Endodermal cell (in vitro differentiated cells): ENCODE data around the gene CLDN4. TPM values are rescaled to one million over a fixed set of nuclear protein-coding genes. Genes with fewer than 3 reads are reported as not detected.

Experiments used
- DNase-seq: peaks from one replicate; pipeline ENCODE4 v3.0.0-alpha.2; 2017
- H3K27ac ChIP-seq: 2 replicates; pipeline ENCODE4 v1.5.1; 2013; ENCODE audit warnings: mild to moderate bottlenecking, low read depth, low read length, moderate library complexity
- H3K27me3 ChIP-seq: 2 replicates; pipeline ENCODE4 v1.6.1; 2013; ENCODE audit warnings: mild to moderate bottlenecking, low read length, moderate library complexity; ENCODE audit not compliant: insufficient read depth, control insufficient read depth, poor library complexity, severe bottlenecking
- H3K36me3 ChIP-seq: 2 replicates; pipeline ENCODE4 v1.7.0; 2013; ENCODE audit warnings: mild to moderate bottlenecking, low read length, moderate library complexity; ENCODE audit not compliant: control insufficient read depth, insufficient read depth
- H3K4me1 ChIP-seq: one replicate; pipeline ENCODE4 v1.7.0; 2013; ENCODE audit warnings: low read length; ENCODE audit not compliant: control insufficient read depth, insufficient read depth
- H3K4me3 ChIP-seq: 2 replicates; pipeline ENCODE4 v1.5.1; 2013; ENCODE audit warnings: mild to moderate bottlenecking, low read length, moderate library complexity
- H3K9ac ChIP-seq: 2 replicates; pipeline ENCODE4 v1.6.1; 2013; ENCODE audit warnings: mild to moderate bottlenecking, low read length, moderate library complexity; ENCODE audit not compliant: poor library complexity, severe bottlenecking; ENCODE audit errors: extremely low read depth
- H3K9me3 ChIP-seq: 2 replicates; pipeline ENCODE4 v1.6.1; 2013; ENCODE audit warnings: mild to moderate bottlenecking, low read length, moderate library complexity; ENCODE audit not compliant: control insufficient read depth
- H3K27ac Mint-ChIP-seq: 2 replicates; pipeline ENCODE4 v1.8.0; 2020; ENCODE audit warnings: mixed read lengths
- H3K27me3 Mint-ChIP-seq: 2 replicates; pipeline ENCODE4 v1.8.0; 2021; ENCODE audit warnings: mild to moderate bottlenecking, mixed read lengths; ENCODE audit not compliant: insufficient read depth
- H3K36me3 Mint-ChIP-seq: 2 replicates; pipeline ENCODE4 v1.8.0; 2020; ENCODE audit warnings: low read depth, mixed read lengths
- H3K4me1 Mint-ChIP-seq: 2 replicates; pipeline ENCODE4 v1.8.0; 2020; ENCODE audit warnings: mixed read lengths
- H3K4me3 Mint-ChIP-seq: 2 replicates; pipeline ENCODE4 v1.8.0; 2020; ENCODE audit warnings: mild to moderate bottlenecking, moderate library complexity, mixed read lengths
- H3K9me3 Mint-ChIP-seq: 2 replicates; pipeline ENCODE4 v1.8.0; 2020; ENCODE audit warnings: mild to moderate bottlenecking, mixed read lengths
- CTCF ChIP-seq: fragments of 200-600 bp; sonication (generic); conservative IDR thresholded peaks from 2 replicates; pipeline ENCODE4 v1.5.0; 2021; ENCODE audit warnings: antibody characterized with exemption, mild to moderate bottlenecking
- WGBS, 2 experiments: methylation state at CpG; one replicate each; pipeline versions ENCODE4 v1.1.5 to v1.1.7; 2013; ENCODE audit warnings: missing lambda C conversion rate in 2 of 2, mixed read lengths in 1 of 2; ENCODE audit not compliant: insufficient coverage in 1 of 2, insufficient read length in 1 of 2; 5-methylcytosine and 5-hydroxymethylcytosine counted together
- total RNA-seq, 2 donors: library from RNA; stranded (reverse); fragmentation: NEBNext Ultra II Directional in 1 of 2; extraction: Animal tissue kit (Norgen Biotek cat#: 25700) in 1 of 2; gene quantifications; 2 replicates in 1 of 2; 3 replicates in 1 of 2; pipeline ENCODE4 v1.2.1, GENCODE V29; 2021

Gene CLDN4
- total RNA-seq, 2 donors from 2014 or later: 5.6 to 9.7 TPM

DNA sequence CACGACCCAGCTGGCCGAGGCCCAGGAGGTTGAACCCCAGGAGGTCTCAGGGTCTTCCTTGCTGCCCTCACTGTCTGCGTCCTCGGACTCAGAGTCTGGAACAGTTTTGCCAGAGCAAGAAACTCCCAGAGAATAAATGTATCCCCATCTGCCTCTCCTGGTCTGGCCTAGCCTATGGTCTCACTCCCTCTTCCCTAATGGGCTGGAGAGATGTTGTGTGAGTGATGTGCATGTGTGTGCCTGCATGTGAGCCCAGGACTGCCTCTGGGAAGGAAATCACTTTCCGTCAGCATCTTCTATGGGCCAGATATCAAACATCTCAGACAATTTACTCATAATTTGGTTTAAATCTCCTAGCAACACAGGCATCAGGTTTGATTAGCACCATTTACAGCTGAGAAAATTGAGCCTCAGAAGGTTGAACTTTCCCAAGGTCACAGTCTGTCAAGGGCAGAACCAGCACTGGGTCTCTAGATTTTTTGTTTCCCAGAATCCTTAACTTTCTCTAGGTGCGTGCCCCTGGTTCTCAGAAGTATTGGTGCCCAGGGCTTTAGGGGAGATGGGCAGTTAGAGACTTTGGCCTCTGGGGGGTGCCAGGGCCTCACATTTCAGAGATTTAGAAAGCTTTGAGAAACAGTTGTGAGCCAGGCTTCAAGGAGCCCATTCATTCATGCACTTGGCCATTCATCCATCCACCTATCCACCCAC lies 35.1 kb downstream of the CLDN4 start:
- peak; percentile 82 for TF ChIP-seq CTCF
- peak; percentile 83 for DNase-seq
- Histone ChIP-seq H3K36me3 (no peaks in the 10 kb centered on the region), H3K4me1 (no peaks in the 10 kb centered on the region), H3K27me3 (no peaks in the 10 kb centered on the region), H3K9ac (no peak overlapping the region), H3K4me3 (no peak overlapping the region), H3K27ac (no peak overlapping the region), H3K9me3 (no peaks in the 10 kb centered on the region)
- Mint-ChIP-seq H3K4me1 (peaks cover 6% of the 10 kb centered on the region), H3K27me3 (peaks cover 7% of the 10 kb centered on the region), H3K9me3 (peaks cover 2% of the 10 kb centered on the region), H3K36me3 (no peaks in the 10 kb centered on the region), H3K4me3 (no peak overlapping the region), H3K27ac (no peak overlapping the region)
- 86 to 93% methylated on average over 3 to 6 of the region's 6 CpGs for WGBS, 2 experiments

GRCh38 chr7:73866446-73866767 lies 35.6 kb downstream of the CLDN4 start:
- TF ChIP-seq CTCF: no peak
- no peaks in the 10 kb centered on the region for H3K36me3 Mint-ChIP-seq
- H3K27me3 ChIP-seq: no peaks in the 10 kb centered on the region
- no peak overlapping the region for H3K27ac Mint-ChIP-seq
- H3K9ac ChIP-seq: no peak overlapping the region
- peaks cover under 1% of the 10 kb centered on the region for H3K9me3 Mint-ChIP-seq
- no peaks in the 10 kb centered on the region for H3K9me3 ChIP-seq
- H3K27me3 Mint-ChIP-seq: peaks cover 7% of the 10 kb centered on the region
- no peak overlapping the region for H3K4me3 ChIP-seq
- H3K27ac ChIP-seq: no peak overlapping the region
- H3K4me1 Mint-ChIP-seq: peaks cover 9% of the 10 kb centered on the region
- peaks cover 4% of the 10 kb centered on the region for H3K4me1 ChIP-seq
- H3K4me3 Mint-ChIP-seq: no peak overlapping the region
- H3K36me3 ChIP-seq: no peaks in the 10 kb centered on the region
- 74 to 100% methylated on average over 1 of the region's 1 CpG for WGBS, 2 experiments
- no peak for DNase-seq

- Histone ChIP-seq H3K27me3 (no peaks in the 10 kb centered on the region), H3K36me3 (no peaks in the 10 kb centered on the region), H3K9me3 (no peaks in the 10 kb centered on the region), H3K27ac (no peak overlapping the region), H3K9ac (no peak overlapping the region), H3K4me3 (no peak overlapping the region), H3K4me1 (peaks cover 4% of the 10 kb centered on the region)
- no peak for DNase-seq
- peaks cover 5% of the 10 kb centered on the region for H3K27me3 Mint-ChIP-seq
- no peak overlapping the region for H3K27ac Mint-ChIP-seq
- peaks cover 10% of the 10 kb centered on the region for H3K4me1 Mint-ChIP-seq
- no peak for TF ChIP-seq CTCF
- no peak overlapping the region for H3K4me3 Mint-ChIP-seq
- no peaks in the 10 kb centered on the region for H3K36me3 Mint-ChIP-seq
- H3K9me3 Mint-ChIP-seq: no peaks in the 10 kb centered on the region
- 82 to 93% methylated on average over 4 to 23 of the region's 24 CpGs for WGBS, 2 experiments
Measured at GRCh38 chr7:73869011-73869798, 38.4 kb downstream of the CLDN4 start.
